KMS-11 (cell line): ENCODE measurements around the gene RNF44.

Source experiments
- H2AFZ ChIP-seq: fragments of 200-600 bp; sonication (generic); 2 replicates; pipeline ENCODE4 v1.6.1; 2016; ENCODE audit warnings: antibody characterized with exemption, mixed run types, low read depth
- H3K27ac ChIP-seq: fragments of 200-600 bp; sonication (generic); 2 replicates; pipeline ENCODE4 v1.6.1; 2016; ENCODE audit warnings: mild to moderate bottlenecking, mixed run types
- H3K27me3 ChIP-seq: fragments of 200-600 bp; sonication (generic); 2 replicates; pipeline ENCODE4 v1.6.1; 2017; ENCODE audit warnings: mild to moderate bottlenecking, low read depth, mixed run types, moderate library complexity; ENCODE audit not compliant: insufficient read depth
- H3K36me3 ChIP-seq: fragments of 200-600 bp; sonication (generic); 2 replicates; pipeline ENCODE4 v1.6.1; 2017; ENCODE audit warnings: mild to moderate bottlenecking, mixed run types; ENCODE audit not compliant: insufficient read depth
- H3K4me1 ChIP-seq: fragments of 200-600 bp; sonication (generic); 2 replicates; pipeline ENCODE4 v1.6.1; 2016; ENCODE audit warnings: mild to moderate bottlenecking, low read depth, mixed run types; ENCODE audit not compliant: poor library complexity, severe bottlenecking
- H3K4me2 ChIP-seq: fragments of 200-600 bp; sonication (generic); 2 replicates; pipeline ENCODE4 v1.7.0; 2016; ENCODE audit warnings: mild to moderate bottlenecking, mixed run types
- H3K4me3 ChIP-seq: fragments of 200-600 bp; sonication (generic); IDR thresholded peaks from 2 replicates; pipeline ENCODE4 v1.6.1; 2017; ENCODE audit warnings: low read depth, low read length, mixed read lengths; ENCODE audit not compliant: insufficient read depth
- H3K79me2 ChIP-seq: fragments of 200-600 bp; sonication (generic); 2 replicates; pipeline ENCODE4 v1.6.1; 2016; ENCODE audit warnings: low read depth, mixed run types; ENCODE audit not compliant: insufficient read depth
- H3K9ac ChIP-seq: fragments of 200-600 bp; sonication (generic); 2 replicates; pipeline ENCODE4 v1.6.1; 2016; ENCODE audit warnings: mild to moderate bottlenecking, mixed run types
- H4K20me1 ChIP-seq: fragments of 200-600 bp; sonication (generic); 2 replicates; pipeline ENCODE4 v1.6.1; 2016; ENCODE audit warnings: mild to moderate bottlenecking, mixed run types; ENCODE audit not compliant: insufficient read depth
- CTCF ChIP-seq: fragments of 200-600 bp; sonication (generic); conservative IDR thresholded peaks from 2 replicates; pipeline ENCODE4 v1.6.1; 2017; ENCODE audit warnings: low read depth, mild to moderate bottlenecking, antibody characterized with exemption, low read length, moderate library complexity, mixed read lengths

Gene RNF44

DNA sequence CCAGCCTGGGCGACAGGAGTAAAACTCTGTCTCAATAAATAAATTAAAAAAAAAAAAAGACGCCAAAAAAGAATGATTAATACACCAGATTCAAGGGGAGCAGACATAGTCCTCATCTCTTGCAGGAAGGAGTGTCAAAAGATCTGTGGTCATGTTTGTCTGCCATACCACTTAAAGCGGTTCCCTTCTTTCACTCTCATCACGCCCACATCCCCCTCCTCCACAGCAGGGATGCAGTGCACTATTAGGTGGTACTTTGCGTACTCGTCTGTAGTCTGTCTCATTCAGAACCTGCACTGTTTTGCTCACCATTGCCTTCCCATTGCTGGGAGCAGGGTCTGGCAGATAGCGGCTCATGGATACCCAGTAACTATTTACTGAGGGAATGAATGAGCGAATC, 23.2 kb upstream of the RNF44 start:
- Histone ChIP-seq H3K27ac (no peak overlapping the region), H2AFZ (no peak overlapping the region), H4K20me1 (no peaks in the 10 kb centered on the region), H3K9ac (no peak overlapping the region), H3K4me3 (no peak overlapping the region), H3K79me2 (no peaks in the 10 kb centered on the region), H3K4me1 (no peaks in the 10 kb centered on the region), H3K4me2 (no peak overlapping the region), H3K27me3 (no peaks in the 10 kb centered on the region), H3K36me3 (no peaks in the 10 kb centered on the region)
- no peak for TF ChIP-seq CTCF

GRCh38 chr5:176559683-176560082, 22.5 kb upstream of the RNF44 start:
- Histone ChIP-seq H3K79me2 (no peaks in the 10 kb centered on the region), H3K36me3 (no peaks in the 10 kb centered on the region), H3K4me1 (no peaks in the 10 kb centered on the region)

DNA sequence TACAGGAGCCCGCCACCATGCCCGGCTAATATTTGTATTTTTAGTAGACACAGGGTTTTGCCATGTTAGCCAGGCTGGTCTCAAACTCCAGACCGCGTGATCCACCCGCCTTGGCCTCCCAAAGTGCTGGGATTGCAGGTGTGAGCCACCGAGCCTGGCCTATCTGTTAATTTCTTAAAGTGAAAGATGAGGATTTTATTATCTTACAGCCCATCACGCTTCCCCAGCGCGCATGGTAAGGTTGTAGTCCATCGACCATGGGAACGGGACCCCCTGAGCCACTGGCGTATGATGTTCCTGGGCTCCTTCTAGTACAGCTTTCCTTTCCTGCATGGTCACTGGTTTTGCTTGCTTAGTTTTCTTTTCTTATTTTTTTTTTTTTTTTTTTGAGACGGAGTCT, 20.6 kb upstream of the RNF44 start:
- Histone ChIP-seq H3K79me2 (no peaks in the 10 kb centered on the region), H3K4me3 (no peak overlapping the region), H3K4me1 (no peaks in the 10 kb centered on the region), H2AFZ (no peak overlapping the region), H4K20me1 (no peaks in the 10 kb centered on the region), H3K4me2 (no peak overlapping the region), H3K36me3 (no peaks in the 10 kb centered on the region), H3K9ac (no peak overlapping the region), H3K27me3 (no peaks in the 10 kb centered on the region), H3K27ac (no peak overlapping the region)
- TF ChIP-seq CTCF, result no peak

More at GRCh38 chr5:176559683-176560082, 22.5 kb upstream of the RNF44 start:
- no peak overlapping the region for H3K9ac ChIP-seq
- TF ChIP-seq CTCF, result no peak
- no peaks in the 10 kb centered on the region for H4K20me1 ChIP-seq
- H3K27me3 ChIP-seq, result no peaks in the 10 kb centered on the region
- no peak overlapping the region for H3K4me2 ChIP-seq
- H3K4me3 ChIP-seq, result no peak overlapping the region
- H3K27ac ChIP-seq, result no peak overlapping the region
- no peak overlapping the region for H2AFZ ChIP-seq

GRCh38 chr5:176553260-176554085, 16.3 kb upstream of the RNF44 start:
- no peak overlapping the region for H2AFZ ChIP-seq
- no peaks in the 10 kb centered on the region for H3K27me3 ChIP-seq
- no peak overlapping the region for H3K4me3 ChIP-seq
- no peak overlapping the region for H3K27ac ChIP-seq
- H3K9ac ChIP-seq, result no peak overlapping the region
- no peaks in the 10 kb centered on the region for H3K4me1 ChIP-seq
- no peak overlapping the region for H3K4me2 ChIP-seq
- no peak for TF ChIP-seq CTCF
- no peaks in the 10 kb centered on the region for H3K36me3 ChIP-seq
- H3K79me2 ChIP-seq, result no peaks in the 10 kb centered on the region
- H4K20me1 ChIP-seq, result no peaks in the 10 kb centered on the region
